ENCODE results near the gene TTC6. TPM values are rescaled to one million over a fixed set of nuclear protein-coding genes. Genes with fewer than 3 reads are reported as not detected.
"Not testable (repeated sequence)": the region's sequence is repeated elsewhere in the genome, so short reads cannot be mapped to it uniquely, and the experiment has no call there.

TTC6 gene, protein sequence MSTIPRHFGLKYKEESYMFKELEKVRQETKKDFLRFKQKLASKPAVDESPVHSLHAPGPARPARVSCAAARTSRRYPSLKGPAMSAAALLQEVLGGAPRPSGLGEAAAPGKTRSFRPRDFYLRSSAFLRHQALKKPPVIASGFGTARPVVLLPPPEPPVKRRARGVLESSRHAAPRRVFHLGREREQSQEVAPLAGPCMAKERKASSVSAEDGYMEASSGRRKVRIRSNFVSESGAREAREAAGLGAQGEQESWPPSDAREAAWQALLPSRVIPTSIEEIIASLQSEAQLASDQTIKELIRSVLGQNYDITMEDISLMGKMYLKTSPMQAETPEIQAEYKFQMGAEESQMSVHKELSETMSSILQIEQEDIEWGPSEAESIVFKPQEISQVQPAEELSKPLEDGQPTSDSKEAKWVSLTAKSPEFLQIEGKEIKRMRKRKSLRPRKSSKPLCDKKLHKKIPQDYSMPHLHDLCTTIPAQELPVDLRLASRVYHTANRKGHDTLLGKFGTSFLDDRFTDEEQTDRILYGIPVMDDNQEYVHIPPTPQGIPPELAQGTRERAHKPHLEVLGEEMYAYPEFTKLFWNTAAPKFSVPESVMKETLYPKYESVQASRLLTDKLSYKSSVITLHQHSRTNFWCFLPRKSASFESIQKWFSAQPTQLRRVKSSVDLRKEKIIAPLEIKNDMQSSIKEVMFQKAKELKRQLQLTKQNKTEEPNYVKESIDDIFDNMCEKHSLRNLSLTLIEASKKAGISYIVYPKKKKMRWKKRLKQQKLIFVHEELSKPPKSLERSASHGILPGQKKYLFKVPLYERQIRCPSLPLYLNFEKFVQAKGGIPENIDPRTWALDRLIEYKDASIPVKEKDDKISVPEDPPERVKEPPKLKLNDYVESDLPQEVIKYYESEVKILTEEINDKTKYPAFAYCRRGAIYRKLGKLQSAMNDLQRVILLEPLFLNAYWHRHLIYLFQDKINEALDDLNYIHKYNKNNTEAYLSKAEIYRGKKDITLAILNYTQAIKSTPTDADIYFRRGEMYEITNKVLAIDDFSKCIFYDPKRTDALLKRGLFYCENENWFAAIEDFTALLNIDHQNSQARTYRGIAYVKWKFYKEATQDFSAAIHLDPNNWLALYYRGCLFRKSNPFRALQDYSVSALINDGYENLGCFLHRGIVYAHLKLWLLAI (N-terminal part only)
- total RNA-seq, result not detected

GRCh38 chr14:37594971-37595808 is at the start of gene TTC6, which contains the start of gene FOXA1:
TSS of gene TTC6 (plus strand) at chr14:37595629. CDS start at chr14:37622065, 26,436 bp downstream.
TSS of gene FOXA1 (minus strand) at chr14:37595249. CDS start at chr14:37594972, 277 bp downstream.
- Mint-ChIP-seq H3K36me3 (ENCODE audit: low read depth) (peaks cover 18% of the 10 kb centered on the region), H3K27ac (peak within 1 kb of the TSS; percentile 47), H3K9me3 (peaks cover 4% of the 10 kb centered on the region), H3K27me3 (ENCODE audit: low read depth) (peaks cover 75% of the 10 kb centered on the region), H3K4me1 (ENCODE audit: low read depth) (peaks cover 39% of the 10 kb centered on the region), H3K4me3 (peak within 1 kb of the TSS; percentile 56)
- DNase-seq, result no peak
- CTCF ChIA-PET, result interaction anchor here (0.6 kb wide), 1 partner anchor 257 kb away, joined by 3 read pairs; no protein-coding TSS in a partner anchor
- intact Hi-C loops (cut with micrococcal nuclease), result loop anchor here (1.0 to 10.0 kb wide), 10 partner anchors 279 to 1672 kb away; partner anchors contain the start of gene PAX9

GRCh38 chr14:37546621-37547447 is 48.6 kb upstream of the TTC6 start:
- no peaks in the 10 kb centered on the region for H3K4me1 Mint-ChIP-seq (ENCODE audit: low read depth)
- no peaks in the 10 kb centered on the region for H3K36me3 Mint-ChIP-seq (ENCODE audit: low read depth)
- H3K27me3 Mint-ChIP-seq (ENCODE audit: low read depth), result no peaks in the 10 kb centered on the region
- intact Hi-C loops (cut with micrococcal nuclease), result no loop called here
- no peak overlapping the region for H3K27ac Mint-ChIP-seq
- no peak for DNase-seq
- CTCF ChIA-PET, result no interaction called here
- H3K9me3 Mint-ChIP-seq, result no peaks in the 10 kb centered on the region
- H3K4me3 Mint-ChIP-seq, result no peak overlapping the region

- no peak for DNase-seq
- Mint-ChIP-seq H3K9me3 (peaks cover 5% of the 10 kb centered on the region), H3K27ac (no peak overlapping the region), H3K4me1 (ENCODE audit: low read depth) (no peaks in the 10 kb centered on the region), H3K36me3 (ENCODE audit: low read depth) (no peaks in the 10 kb centered on the region), H3K27me3 (ENCODE audit: low read depth) (no peaks in the 10 kb centered on the region), H3K4me3 (no peak overlapping the region)
- intact Hi-C loops (cut with micrococcal nuclease), result no loop called here
- CTCF ChIA-PET, result no interaction called here
Measured at GRCh38 chr14:37550511-37550910, 44.9 kb upstream of the TTC6 start.

GRCh38 chr14:37551119-37551518 is 44.3 kb upstream of the TTC6 start:
- DNase-seq, result no peak
- Mint-ChIP-seq H3K4me1 (ENCODE audit: low read depth) (no peaks in the 10 kb centered on the region), H3K9me3 (peaks cover 5% of the 10 kb centered on the region), H3K36me3 (ENCODE audit: low read depth) (no peaks in the 10 kb centered on the region), H3K27me3 (ENCODE audit: low read depth) (no peaks in the 10 kb centered on the region), H3K4me3 (no peak overlapping the region), H3K27ac (no peak overlapping the region)
- intact Hi-C loops (cut with micrococcal nuclease), result no loop called here
- CTCF ChIA-PET, result no interaction called here

DNA sequence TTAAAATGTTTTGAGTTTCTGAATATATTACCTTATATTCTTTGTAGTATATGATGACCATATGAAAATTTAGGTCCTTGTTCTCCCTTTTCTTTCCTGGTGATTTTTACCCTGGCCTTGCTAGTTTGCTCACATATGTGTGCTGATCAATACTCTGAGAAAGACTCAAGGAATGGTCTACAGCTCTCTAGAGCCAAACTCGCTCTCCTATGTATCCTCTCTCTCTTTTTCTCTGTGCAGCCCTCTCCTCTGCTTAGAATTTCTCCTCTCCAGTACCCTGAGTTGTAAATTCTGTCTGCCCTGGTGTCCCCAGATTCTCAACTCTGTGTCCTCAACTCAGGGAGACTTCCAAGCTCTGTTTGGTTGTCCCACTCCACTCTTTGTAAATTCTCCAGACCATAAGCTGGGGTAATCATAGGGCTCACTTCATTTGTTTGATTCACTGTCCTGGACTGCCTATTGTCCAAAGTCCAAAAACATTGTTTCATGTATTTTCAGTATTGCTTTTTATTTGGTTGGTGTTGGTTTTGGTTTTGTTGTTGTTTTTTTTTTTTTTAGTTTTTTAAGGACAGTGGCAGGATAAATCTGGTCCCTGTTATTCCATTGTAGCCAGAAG is 41.4 kb upstream of the TTC6 start:
- no peak overlapping the region for H3K4me3 Mint-ChIP-seq
- H3K9me3 Mint-ChIP-seq, result peaks cover 6% of the 10 kb centered on the region
- H3K27ac Mint-ChIP-seq, result no peak overlapping the region
- intact Hi-C loops (cut with micrococcal nuclease), result no loop called here
- CTCF ChIA-PET, result no interaction called here
- no peak for DNase-seq
- H3K4me1 Mint-ChIP-seq (ENCODE audit: low read depth), result no peaks in the 10 kb centered on the region
- no peaks in the 10 kb centered on the region for H3K36me3 Mint-ChIP-seq (ENCODE audit: low read depth)
- no peaks in the 10 kb centered on the region for H3K27me3 Mint-ChIP-seq (ENCODE audit: low read depth)

DNA sequence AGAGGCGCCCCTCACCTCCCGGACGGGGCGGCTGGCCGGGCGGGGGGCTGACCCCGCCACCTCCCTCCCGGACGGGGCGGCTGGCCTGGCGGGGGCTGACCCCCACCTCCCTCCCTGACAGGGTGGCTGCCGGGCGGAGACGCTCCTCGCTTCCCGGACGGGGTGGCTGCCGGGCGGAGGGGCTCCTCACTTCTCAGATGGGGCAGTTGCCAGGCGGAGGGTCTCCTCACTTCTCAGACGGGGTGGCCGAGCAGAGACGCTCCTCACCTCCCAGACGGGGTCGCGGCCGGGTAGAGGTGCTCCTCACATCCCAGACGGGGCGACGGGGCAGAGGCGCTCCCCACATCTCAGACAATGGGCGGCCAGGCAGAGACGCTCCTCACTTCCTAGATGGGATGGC is 39.8 kb upstream of the TTC6 start:
- H3K27ac Mint-ChIP-seq; H3K4me1 Mint-ChIP-seq (ENCODE audit: low read depth); H3K36me3 Mint-ChIP-seq (ENCODE audit: low read depth); H3K9me3 Mint-ChIP-seq; H3K27me3 Mint-ChIP-seq (ENCODE audit: low read depth); DNase-seq; H3K4me3 Mint-ChIP-seq; CTCF ChIA-PET; intact Hi-C loops (cut with micrococcal nuclease): not testable (repeated sequence)

DNA sequence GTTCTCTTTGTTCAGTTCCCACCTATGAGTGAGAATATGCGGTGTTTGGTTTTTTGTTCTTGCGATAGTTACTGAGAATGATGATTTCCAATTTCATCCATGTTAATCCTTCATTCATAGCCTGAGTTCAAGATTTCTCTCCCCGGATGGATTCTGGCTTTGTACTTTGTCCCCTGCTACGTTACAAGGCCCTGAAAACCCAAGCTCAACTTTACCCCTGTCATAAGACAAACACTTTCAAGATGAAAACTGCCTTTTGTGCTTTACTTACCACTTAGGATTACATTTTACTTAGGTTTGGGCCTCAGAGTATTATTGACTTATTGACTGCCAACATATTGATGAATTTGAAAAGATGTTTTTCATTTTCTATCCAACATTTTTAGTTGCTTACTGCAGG is 36.7 kb upstream of the TTC6 start:
- Mint-ChIP-seq H3K27me3 (ENCODE audit: low read depth) (no peaks in the 10 kb centered on the region), H3K9me3 (peaks cover 4% of the 10 kb centered on the region), H3K4me3 (no peak overlapping the region), H3K27ac (no peak overlapping the region), H3K4me1 (ENCODE audit: low read depth) (no peaks in the 10 kb centered on the region), H3K36me3 (ENCODE audit: low read depth) (no peaks in the 10 kb centered on the region)
- intact Hi-C loops (cut with micrococcal nuclease), result no loop called here
- no peak for DNase-seq
- CTCF ChIA-PET, result no interaction called here

- no peak overlapping the region for H3K27ac Mint-ChIP-seq
- H3K4me3 Mint-ChIP-seq, result no peak overlapping the region
- intact Hi-C loops (cut with micrococcal nuclease), result no loop called here
- no peaks in the 10 kb centered on the region for H3K36me3 Mint-ChIP-seq (ENCODE audit: low read depth)
- H3K27me3 Mint-ChIP-seq (ENCODE audit: low read depth), result no peaks in the 10 kb centered on the region
- H3K9me3 Mint-ChIP-seq, result peaks cover 1% of the 10 kb centered on the region
- CTCF ChIA-PET, result no interaction called here
- DNase-seq, result no peak
- H3K4me1 Mint-ChIP-seq (ENCODE audit: low read depth), result no peaks in the 10 kb centered on the region
Measured at GRCh38 chr14:37559386-37559785, 36.0 kb upstream of the TTC6 start.

GRCh38 chr14:37563189-37563588 is 32.2 kb upstream of the TTC6 start:
- H3K4me3 Mint-ChIP-seq, result no peak overlapping the region
- no peaks in the 10 kb centered on the region for H3K9me3 Mint-ChIP-seq
- H3K4me1 Mint-ChIP-seq (ENCODE audit: low read depth), result no peaks in the 10 kb centered on the region
- H3K36me3 Mint-ChIP-seq (ENCODE audit: low read depth), result no peaks in the 10 kb centered on the region
- H3K27ac Mint-ChIP-seq, result no peak overlapping the region
- H3K27me3 Mint-ChIP-seq (ENCODE audit: low read depth), result no peaks in the 10 kb centered on the region
- DNase-seq, result no peak
- CTCF ChIA-PET, result no interaction called here
- intact Hi-C loops (cut with micrococcal nuclease), result no loop called here

DNA sequence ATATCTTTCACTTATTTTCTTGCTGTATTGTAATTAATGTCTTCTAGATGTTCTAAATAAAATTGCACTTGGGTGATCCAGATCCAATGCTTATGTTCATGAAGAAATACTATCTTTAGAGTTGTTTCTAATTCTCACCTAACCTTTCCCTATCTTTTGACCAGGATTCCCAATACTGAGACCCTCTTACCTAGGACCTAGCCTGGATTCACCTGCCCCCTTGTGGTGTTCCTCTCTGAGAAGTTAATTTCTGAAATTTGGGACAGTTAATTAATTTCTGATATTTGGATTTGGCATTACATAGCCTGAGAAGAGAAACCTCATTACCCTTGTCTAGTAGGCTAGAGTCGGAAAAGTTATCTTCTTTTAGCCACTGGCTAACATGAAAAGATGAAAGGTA is 29.9 kb upstream of the TTC6 start:
- Mint-ChIP-seq H3K27me3 (ENCODE audit: low read depth) (peaks cover 3% of the 10 kb centered on the region), H3K4me1 (ENCODE audit: low read depth) (no peaks in the 10 kb centered on the region), H3K9me3 (no peaks in the 10 kb centered on the region), H3K27ac (no peak overlapping the region), H3K36me3 (ENCODE audit: low read depth) (no peaks in the 10 kb centered on the region), H3K4me3 (no peak overlapping the region)
- intact Hi-C loops (cut with micrococcal nuclease), result no loop called here
- no peak for DNase-seq
- CTCF ChIA-PET, result no interaction called here

All from activated naive CD4-positive, alpha-beta T cell treated with anti-CD3 and anti-CD28 coated beads for 36 hours (primary cell).